Vagina (tissue), 2 donors: ENCODE data around the gene PRR29. TPM values are rescaled to one million over a fixed set of nuclear protein-coding genes. Genes with fewer than 3 reads are reported as not detected.

Experiments
- DNase-seq, 2 donors: peaks; one replicate each; pipeline ENCODE4 v3.0.0-alpha.2; 2017; ENCODE audit errors: extremely low spot score in 2 of 2
- H3K27ac ChIP-seq: fragments of 200-600 bp; sonication (generic); one replicate; pipeline ENCODE4 v1.5.1; 2019
- H3K27me3 ChIP-seq: fragments of 200-600 bp; sonication (generic); one replicate; pipeline ENCODE4 v1.5.1; 2019
- H3K36me3 ChIP-seq, 2 donors: fragments of 200-600 bp; sonication (generic); one replicate each; pipeline ENCODE4 v1.5.1; 2017 to 2019
- H3K4me1 ChIP-seq: fragments of 200-600 bp; sonication (generic); one replicate; pipeline ENCODE4 v1.5.1; 2019
- H3K4me3 ChIP-seq, 2 donors: fragments of 200-600 bp; sonication (generic); 1 replicate in 1 of 2; 2 replicates in 1 of 2; pipeline ENCODE4 v1.5.1; 2016 to 2019
- H3K9me3 ChIP-seq: fragments of 200-600 bp; sonication (generic); one replicate; pipeline ENCODE4 v1.5.1; 2019
- CTCF ChIP-seq, 3 experiments: fragments of 450-650 bp in 2 of 3; fragments of 200-600 bp in 1 of 3; sonication (generic) in 1 of 3; IDR thresholded peaks; one replicate each; pipeline ENCODE4 v1.5.1; 2017 to 2019; ENCODE audit warnings: antibody characterized with exemption in 3 of 3, mild to moderate bottlenecking in 2 of 3, moderate library complexity in 2 of 3
- POLR2A ChIP-seq, 2 donors: fragments of 450-650 bp; IDR thresholded peaks; one replicate each; pipeline ENCODE4 v1.6.1; 2017; ENCODE audit warnings: antibody characterized with exemption in 2 of 2, mild to moderate bottlenecking in 2 of 2, moderate library complexity in 2 of 2
- POLR2AphosphoS5 ChIP-seq, 2 donors: sonication (generic); formaldehyde crosslinking; IDR thresholded peaks; one replicate each; pipeline ENCODE4 v1.9.0; 2017; ENCODE audit warnings: antibody characterized with exemption in 2 of 2, mild to moderate bottlenecking in 2 of 2, low read depth in 1 of 2; ENCODE audit not compliant: insufficient read depth in 1 of 2
- intact Hi-C: fragments of 100-400 bp; cut with DNase I; formaldehyde crosslinking; loops from one replicate; pipeline ENCODE4 v1.15.1; 2023
- total RNA-seq: library from RNA; depleted of rRNA; stranded (reverse); fragments of >200 nt; gene quantifications from one replicate; pipeline ENCODE4 v1.2.3, GENCODE V29; 2016

The PRR29 gene
- total RNA-seq, 1 donor from 2014 or later = not detected

DNA sequence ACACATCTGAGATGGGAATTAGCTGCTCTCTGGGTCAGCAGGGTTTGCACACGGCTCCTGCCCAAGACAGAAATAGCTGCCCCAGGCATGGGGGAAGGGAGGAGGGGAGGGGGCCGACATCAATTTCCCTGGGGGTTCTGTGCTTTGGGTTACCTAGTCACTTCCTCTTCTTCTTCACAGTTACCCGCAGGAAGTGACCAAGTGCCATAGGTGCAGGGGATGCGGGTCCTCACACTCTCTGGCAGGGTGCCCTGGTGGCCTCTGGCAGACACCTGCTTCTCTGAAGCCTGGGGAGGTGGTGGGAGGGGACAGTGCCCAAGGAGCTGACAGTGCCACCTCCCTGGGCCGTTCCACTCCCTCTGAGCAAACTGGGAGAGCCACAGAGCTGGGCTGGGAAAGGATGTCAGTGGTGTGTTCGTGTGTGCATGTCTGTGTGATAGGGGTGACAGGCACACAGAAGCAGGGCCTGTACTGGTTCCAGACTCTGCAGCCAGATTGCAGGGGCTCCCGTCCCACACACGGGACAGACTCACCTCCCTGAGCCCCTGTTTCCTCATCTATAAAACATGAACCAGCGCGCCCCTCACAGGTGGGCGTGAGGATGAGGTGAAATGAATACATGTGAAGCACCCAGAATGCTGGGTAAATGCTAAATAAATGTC, 43.6 kb upstream of the PRR29 start:
- intact Hi-C loops = no loop called here
- Histone ChIP-seq H3K4me3 (no peak overlapping the region), H3K27ac (no peak overlapping the region), H3K36me3 (no peaks in the 10 kb centered on the region), H3K4me1 (no peaks in the 10 kb centered on the region), H3K9me3 (no peaks in the 10 kb centered on the region), H3K27me3 (no peaks in the 10 kb centered on the region)
- TF ChIP-seq POLR2A (IDR thresholded peaks at IDR 0.05) = no peak
- TF ChIP-seq CTCF (IDR thresholded peaks at IDR 0.05) = no peak
- no peak for TF ChIP-seq POLR2AphosphoS5 (IDR thresholded peaks at IDR 0.05; ENCODE audit: insufficient read depth in 1 of 2, low read depth in 1 of 2)
- no peak for DNase-seq

DNA sequence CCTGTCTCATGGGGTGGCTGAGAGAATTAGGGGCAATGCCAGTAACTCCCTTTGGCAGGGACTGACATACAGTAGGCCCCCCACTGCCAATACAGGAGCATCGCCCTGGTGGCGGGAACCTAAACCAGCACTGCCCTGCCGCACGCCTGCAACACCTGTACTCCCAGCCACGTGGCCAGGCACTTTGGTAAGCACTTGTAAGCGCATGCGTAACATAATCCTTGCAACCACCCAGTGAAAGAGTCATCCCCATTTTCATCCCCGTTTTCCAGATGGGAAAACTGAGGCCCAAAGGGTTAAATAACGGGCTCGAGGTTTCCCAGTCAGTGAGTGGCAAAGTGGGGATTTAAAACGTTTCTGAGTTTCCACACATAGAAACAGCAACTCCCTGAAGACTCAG, 42.9 kb upstream of the PRR29 start:
- Histone ChIP-seq H3K27me3 (no peaks in the 10 kb centered on the region), H3K36me3 (no peaks in the 10 kb centered on the region), H3K4me3 (no peak overlapping the region), H3K4me1 (no peaks in the 10 kb centered on the region), H3K27ac (no peak overlapping the region), H3K9me3 (no peaks in the 10 kb centered on the region)
- intact Hi-C loops = no loop called here
- DNase-seq = no peak
- TF ChIP-seq POLR2A (IDR thresholded peaks at IDR 0.05) (no peak), POLR2AphosphoS5 (IDR thresholded peaks at IDR 0.05; ENCODE audit: insufficient read depth in 1 of 2, low read depth in 1 of 2) (no peak), CTCF (IDR thresholded peaks at IDR 0.05) (no peak)

DNA sequence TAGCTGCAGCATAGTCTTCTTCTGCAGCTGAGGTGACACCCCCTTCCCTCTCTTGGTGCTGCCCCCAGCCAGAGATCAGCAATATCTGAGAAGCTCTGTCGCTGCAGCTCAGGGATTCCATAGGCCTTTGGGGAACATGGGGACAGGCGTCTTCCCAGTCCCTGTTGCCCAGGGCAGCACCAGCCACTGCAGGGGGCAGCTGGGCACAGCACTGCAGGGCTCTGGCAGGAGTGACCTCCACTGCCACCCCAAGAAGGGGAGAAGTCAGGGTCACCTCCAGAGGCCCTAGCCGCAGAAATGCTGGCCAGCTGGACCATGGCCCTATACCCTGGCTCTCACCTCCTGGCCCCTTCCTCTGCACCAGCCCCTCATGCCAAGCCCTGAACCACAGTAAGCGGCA, 42.4 kb upstream of the PRR29 start:
- Histone ChIP-seq H3K4me3 (no peak overlapping the region), H3K4me1 (no peaks in the 10 kb centered on the region), H3K27me3 (no peaks in the 10 kb centered on the region), H3K9me3 (no peaks in the 10 kb centered on the region), H3K36me3 (no peaks in the 10 kb centered on the region), H3K27ac (no peak overlapping the region)
- no peak for DNase-seq
- no peak for TF ChIP-seq POLR2A (IDR thresholded peaks at IDR 0.05)
- no peak for TF ChIP-seq CTCF (IDR thresholded peaks at IDR 0.05)
- intact Hi-C loops = no loop called here

- intact Hi-C loops = no loop called here
- Histone ChIP-seq H3K36me3 (no peaks in the 10 kb centered on the region), H3K9me3 (no peaks in the 10 kb centered on the region), H3K27me3 (no peaks in the 10 kb centered on the region), H3K4me3 (no peak overlapping the region), H3K27ac (no peak overlapping the region), H3K4me1 (peaks cover 5% of the 10 kb centered on the region)
- no peak for DNase-seq
- TF ChIP-seq POLR2AphosphoS5 (IDR thresholded peaks at IDR 0.05; ENCODE audit: insufficient read depth in 1 of 2, low read depth in 1 of 2) = no peak
- no peak for TF ChIP-seq POLR2A (IDR thresholded peaks at IDR 0.05)
- TF ChIP-seq CTCF (IDR thresholded peaks at IDR 0.05) = no peak
Measured at GRCh38 chr17:63956296-63956920, 41.7 kb upstream of the PRR29 start.

- no peak for DNase-seq
- intact Hi-C loops = no loop called here
- no peak overlapping the region for H3K27ac ChIP-seq
- H3K4me3 ChIP-seq = no peak overlapping the region
- no peak for TF ChIP-seq POLR2A (IDR thresholded peaks at IDR 0.05)
- no peak for TF ChIP-seq POLR2AphosphoS5 (IDR thresholded peaks at IDR 0.05; ENCODE audit: insufficient read depth in 1 of 2, low read depth in 1 of 2)
- no peak for TF ChIP-seq CTCF (IDR thresholded peaks at IDR 0.05)
- H3K27me3 ChIP-seq = no peaks in the 10 kb centered on the region
- no peaks in the 10 kb centered on the region for H3K36me3 ChIP-seq
- H3K9me3 ChIP-seq = no peaks in the 10 kb centered on the region
- H3K4me1 ChIP-seq = peaks cover 14% of the 10 kb centered on the region
Measured at GRCh38 chr17:63960006-63960405, 38.1 kb upstream of the PRR29 start.
